A549 (cell line): Measurements from ENCODE around the gene CACNA1G.

Experiments
- CEBPB ChIP-seq, 2 experiments: fragments of >200 bp in 1 of 2; sonication (Bioruptor Twin) in 1 of 2; formaldehyde crosslinking in 1 of 2; IDR thresholded peaks; 2 replicates each; pipeline ENCODE4 v1.6.1; 2012 to 2016
- CHD4 ChIP-seq: fragments of 200-600 bp; sonication (generic); IDR thresholded peaks from 2 replicates; pipeline ENCODE4 v1.6.1; 2016; ENCODE audit warnings: antibody characterized with exemption, mild to moderate bottlenecking, borderline replicate concordance
- CTCF ChIP-seq: fragments of >200 bp; sonication (Bioruptor Twin); formaldehyde crosslinking; IDR thresholded peaks from 3 replicates; pipeline ENCODE4 v1.5.1; 2016
- EP300 ChIP-seq, 2 experiments: fragments of >200 bp; sonication (Bioruptor Twin); formaldehyde crosslinking; IDR thresholded peaks; 2 replicates in 1 of 2; 3 replicates in 1 of 2; pipeline ENCODE4 v1.6.1; 2016 to 2017
- HOXB13 ChIP-seq: fragments of 250-450 bp; sonication (Bioruptor Pico); IDR thresholded peaks from 2 replicates; pipeline ENCODE4 v1.5.0; 2020; ENCODE audit warnings: low read depth, mild to moderate bottlenecking, moderate library complexity
- MAFK ChIP-seq: fragments of 450-650 bp; IDR thresholded peaks from 2 replicates; pipeline ENCODE4 v1.6.1; 2014; ENCODE audit not compliant: partially characterized antibody
- MAZ ChIP-seq: fragments of 150-350 bp; IDR thresholded peaks from 2 replicates; pipeline ENCODE4 v1.6.1; 2014; ENCODE audit warnings: antibody characterized with exemption, low read depth, low read length, borderline replicate concordance
- MYC ChIP-seq: IDR thresholded peaks from 2 replicates; pipeline ENCODE4 v1.6.1; 2012; ENCODE audit warnings: mild to moderate bottlenecking, inconsistent platforms, low read length, improper control_type of control experiment, borderline replicate concordance
- POLR2AphosphoS2 ChIP-seq: conservative IDR thresholded peaks from 2 replicates; pipeline ENCODE4 v1.6.1; 2012; ENCODE audit warnings: low read length, improper control_type of control experiment, inconsistent platforms
- SMC3 ChIP-seq: fragments of >200 bp; sonication (Bioruptor Twin); formaldehyde crosslinking; IDR thresholded peaks from 3 replicates; pipeline ENCODE4 v1.6.1; 2018; ENCODE audit warnings: inconsistent platforms
- ZSCAN20 ChIP-seq: fragments of 250-450 bp; sonication (Bioruptor Pico); IDR thresholded peaks from 2 replicates; pipeline ENCODE4 v1.8.0; 2022; ENCODE audit warnings: mild to moderate bottlenecking, moderate library complexity
- TF ChIP-seq, protein P1 (sequence below): fragments of 200-600 bp; sonication (generic); IDR thresholded peaks from 2 replicates; pipeline ENCODE4 v1.6.1; 2016; ENCODE audit warnings: antibody characterized with exemption, mild to moderate bottlenecking, moderate library complexity

- TF ChIP-seq CEBPB (IDR thresholded peaks at IDR 0.05) = no peak
- TF ChIP-seq CTCF = no peak
- no peak for TF ChIP-seq CHD4
- TF ChIP-seq HOXB13 = no peak
- no peak for TF ChIP-seq ZSCAN20 (CRISPR knock-in tag)
- TF ChIP-seq MAFK = no peak
- TF ChIP-seq, protein P1, sequence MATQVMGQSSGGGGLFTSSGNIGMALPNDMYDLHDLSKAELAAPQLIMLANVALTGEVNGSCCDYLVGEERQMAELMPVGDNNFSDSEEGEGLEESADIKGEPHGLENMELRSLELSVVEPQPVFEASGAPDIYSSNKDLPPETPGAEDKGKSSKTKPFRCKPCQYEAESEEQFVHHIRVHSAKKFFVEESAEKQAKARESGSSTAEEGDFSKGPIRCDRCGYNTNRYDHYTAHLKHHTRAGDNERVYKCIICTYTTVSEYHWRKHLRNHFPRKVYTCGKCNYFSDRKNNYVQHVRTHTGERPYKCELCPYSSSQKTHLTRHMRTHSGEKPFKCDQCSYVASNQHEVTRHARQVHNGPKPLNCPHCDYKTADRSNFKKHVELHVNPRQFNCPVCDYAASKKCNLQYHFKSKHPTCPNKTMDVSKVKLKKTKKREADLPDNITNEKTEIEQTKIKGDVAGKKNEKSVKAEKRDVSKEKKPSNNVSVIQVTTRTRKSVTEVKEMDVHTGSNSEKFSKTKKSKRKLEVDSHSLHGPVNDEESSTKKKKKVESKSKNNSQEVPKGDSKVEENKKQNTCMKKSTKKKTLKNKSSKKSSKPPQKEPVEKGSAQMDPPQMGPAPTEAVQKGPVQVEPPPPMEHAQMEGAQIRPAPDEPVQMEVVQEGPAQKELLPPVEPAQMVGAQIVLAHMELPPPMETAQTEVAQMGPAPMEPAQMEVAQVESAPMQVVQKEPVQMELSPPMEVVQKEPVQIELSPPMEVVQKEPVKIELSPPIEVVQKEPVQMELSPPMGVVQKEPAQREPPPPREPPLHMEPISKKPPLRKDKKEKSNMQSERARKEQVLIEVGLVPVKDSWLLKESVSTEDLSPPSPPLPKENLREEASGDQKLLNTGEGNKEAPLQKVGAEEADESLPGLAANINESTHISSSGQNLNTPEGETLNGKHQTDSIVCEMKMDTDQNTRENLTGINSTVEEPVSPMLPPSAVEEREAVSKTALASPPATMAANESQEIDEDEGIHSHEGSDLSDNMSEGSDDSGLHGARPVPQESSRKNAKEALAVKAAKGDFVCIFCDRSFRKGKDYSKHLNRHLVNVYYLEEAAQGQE = no peak
- no peak for TF ChIP-seq MAZ
- no peak for TF ChIP-seq SMC3
- no peak for TF ChIP-seq POLR2AphosphoS2
- TF ChIP-seq MYC = no peak
- no peak for TF ChIP-seq EP300 (IDR thresholded peaks at IDR 0.05)
Observed at GRCh38 chr17:50675627-50676026, 115.1 kb downstream of the CACNA1G start.
